OCI-LY3 (cell line): ENCODE data around the gene CTBP2.

ENCODE experiments used
- H2AFZ ChIP-seq: fragments of 200-600, 300-600 bp; shearing (Covaris generic); 2 replicates; pipeline ENCODE4 v1.6.0; 2014; ENCODE audit warnings: antibody characterized with exemption, low read depth, low read length
- H3K27ac ChIP-seq: fragments of 200-600, 300-600 bp; sonication (generic); 2 replicates; pipeline ENCODE4 v1.5.1; 2014; ENCODE audit warnings: mild to moderate bottlenecking, low read length, moderate library complexity, mixed read lengths
- H3K27me3 ChIP-seq: fragments of 200-600, 300-600 bp; sonication (generic); 2 replicates; pipeline ENCODE4 v1.6.1; 2014; ENCODE audit warnings: low read depth, low read length, mixed read lengths
- H3K36me3 ChIP-seq: fragments of 200-600, 300-600 bp; sonication (generic); replicated peaks from 2 replicates; pipeline ENCODE3; 2014; ENCODE audit warnings: low read depth, low read length, mixed read lengths
- H3K4me1 ChIP-seq: fragments of 300-600, 200-600 bp; sonication (generic); 2 replicates; pipeline ENCODE4 v1.6.1; 2014; ENCODE audit warnings: low read length, mixed read lengths
- H3K4me2 ChIP-seq: fragments of 200-600, 300-600 bp; sonication (generic); 2 replicates; pipeline ENCODE4 v1.6.1; 2014; ENCODE audit warnings: low read length, mixed read lengths
- H3K4me3 ChIP-seq: fragments of 300-600, 200-600 bp; sonication (generic); 2 replicates; pipeline ENCODE4 v1.5.1; 2014; ENCODE audit warnings: antibody characterized with exemption, mild to moderate bottlenecking, low read length, moderate library complexity
- H3K79me2 ChIP-seq: fragments of 300-600, 200-600 bp; shearing (Covaris generic); 2 replicates; pipeline ENCODE4 v1.6.1; 2014; ENCODE audit warnings: mild to moderate bottlenecking, low read length, mixed read lengths
- H3K9ac ChIP-seq: fragments of 300-600, 200-600 bp; shearing (Covaris generic); 2 replicates; pipeline ENCODE4 v1.6.0; 2014; ENCODE audit warnings: mild to moderate bottlenecking, low read length, moderate library complexity
- H3K9me3 ChIP-seq: fragments of 200-600, 300-600 bp; shearing (Covaris generic); 2 replicates; pipeline ENCODE4 v1.6.1; 2014; ENCODE audit warnings: low read length, mixed read lengths; ENCODE audit not compliant: insufficient read depth
- H4K20me1 ChIP-seq: fragments of 200-600, 300-600 bp; sonication (generic); 2 replicates; pipeline ENCODE4 v1.6.1; 2016; ENCODE audit warnings: low read length, mixed read lengths; ENCODE audit not compliant: insufficient read depth
- CTCF ChIP-seq: fragments of 200-600, 300-600 bp; sonication (generic); IDR thresholded peaks from 2 replicates; pipeline ENCODE4 v1.5.1; 2014; ENCODE audit warnings: antibody characterized with exemption, low read length, low read depth
- EZH2phosphoT487 ChIP-seq: fragments of 200-600 bp; shearing (Covaris generic); IDR thresholded peaks from 2 replicates; pipeline ENCODE4 v1.6.1; 2018; ENCODE audit warnings: antibody characterized with exemption, mixed run types, low read depth

CTBP2 gene

GRCh38 chr10:125118011-125118611 lies 42.3 kb downstream of the CTBP2 start:
- H4K20me1 ChIP-seq: no peaks in the 10 kb centered on the region
- no peaks in the 10 kb centered on the region for H3K4me1 ChIP-seq
- 0 out of 2 replicates have a peak, but pooled peaks cover 4% of the 10 kb centered on the region for H3K27me3 ChIP-seq
- no peak overlapping the region for H3K4me2 ChIP-seq
- no peak overlapping the region for H3K27ac ChIP-seq
- TF ChIP-seq EZH2phosphoT487 (no peak), CTCF (no peak)
- H3K4me3 ChIP-seq: no peak overlapping the region
- no peak overlapping the region for H2AFZ ChIP-seq
- no peaks in the 10 kb centered on the region for H3K9me3 ChIP-seq
- H3K9ac ChIP-seq: no peak overlapping the region
- no peaks in the 10 kb centered on the region for H3K79me2 ChIP-seq
- H3K36me3 ChIP-seq: no peaks in the 10 kb centered on the region

- H4K20me1 ChIP-seq: no peaks in the 10 kb centered on the region
- no peak overlapping the region for H3K27ac ChIP-seq
- H3K4me1 ChIP-seq: no peaks in the 10 kb centered on the region
- H3K4me2 ChIP-seq: no peak overlapping the region
- H3K36me3 ChIP-seq: no peaks in the 10 kb centered on the region
- H3K9ac ChIP-seq: no peak overlapping the region
- no peaks in the 10 kb centered on the region for H3K79me2 ChIP-seq
- H3K4me3 ChIP-seq: no peak overlapping the region
- no peaks in the 10 kb centered on the region for H3K9me3 ChIP-seq
- TF ChIP-seq CTCF (no peak), EZH2phosphoT487 (no peak)
- no peak overlapping the region for H2AFZ ChIP-seq
- 0 out of 2 replicates have a peak, but pooled peaks cover 4% of the 10 kb centered on the region for H3K27me3 ChIP-seq
Observed at GRCh38 chr10:125116652-125117310, 43.6 kb downstream of the CTBP2 start.

GRCh38 chr10:125116041-125116649 lies 44.2 kb downstream of the CTBP2 start:
- Histone ChIP-seq H3K9ac (no peak overlapping the region), H3K4me1 (no peaks in the 10 kb centered on the region), H3K4me2 (no peak overlapping the region), H3K9me3 (no peaks in the 10 kb centered on the region), H3K27me3 (peaks cover 8% of the 10 kb centered on the region; the same call in 1 of the 2 replicates), H3K4me3 (no peak overlapping the region), H3K36me3 (no peaks in the 10 kb centered on the region), H3K27ac (no peak overlapping the region), H3K79me2 (no peaks in the 10 kb centered on the region), H2AFZ (no peak overlapping the region), H4K20me1 (no peaks in the 10 kb centered on the region)
- no peak for TF ChIP-seq CTCF
- no peak for TF ChIP-seq EZH2phosphoT487

- no peak overlapping the region for H3K27ac ChIP-seq
- no peaks in the 10 kb centered on the region for H3K36me3 ChIP-seq
- no peaks in the 10 kb centered on the region for H3K79me2 ChIP-seq
- H2AFZ ChIP-seq: no peak overlapping the region
- no peak overlapping the region for H3K4me3 ChIP-seq
- H3K9ac ChIP-seq: no peak overlapping the region
- H3K4me2 ChIP-seq: no peak overlapping the region
- no peaks in the 10 kb centered on the region for H3K9me3 ChIP-seq
- no peaks in the 10 kb centered on the region for H4K20me1 ChIP-seq
- TF ChIP-seq CTCF (no peak), EZH2phosphoT487 (no peak)
- H3K27me3 ChIP-seq: peaks cover 11% of the 10 kb centered on the region; the same call in 1 of the 2 replicates
- no peaks in the 10 kb centered on the region for H3K4me1 ChIP-seq
Observed at GRCh38 chr10:125115409-125115808, 45.0 kb downstream of the CTBP2 start.
